Glutamatergic neuron (in vitro differentiated cells): ENCODE results near the gene CDC16. TPM values are rescaled to one million over a fixed set of nuclear protein-coding genes. Genes with fewer than 3 reads are reported as not detected.
"Not testable (repeated sequence)": the region's sequence is repeated elsewhere in the genome, so short reads cannot be mapped to it uniquely, and the experiment has no call there.

ENCODE experiments used
- DNase-seq: peaks from one replicate; pipeline ENCODE4 v3.0.0; 2022
- H3K27ac Mint-ChIP-seq: one replicate; pipeline ENCODE4 v1.8.0; 2020; ENCODE audit warnings: mild to moderate bottlenecking, mixed read lengths, inconsistent platforms; ENCODE audit not compliant: unreplicated experiment
- H3K27me3 Mint-ChIP-seq: one replicate; pipeline ENCODE4 v1.8.0; 2020; ENCODE audit warnings: mild to moderate bottlenecking, moderate library complexity, mixed read lengths, inconsistent platforms; ENCODE audit not compliant: unreplicated experiment
- H3K36me3 Mint-ChIP-seq: one replicate; pipeline ENCODE4 v1.8.0; 2020; ENCODE audit warnings: mild to moderate bottlenecking, mixed read lengths, inconsistent platforms; ENCODE audit not compliant: unreplicated experiment
- H3K4me1 Mint-ChIP-seq: one replicate; pipeline ENCODE4 v1.8.0; 2020; ENCODE audit warnings: mild to moderate bottlenecking, low read depth, mixed read lengths, inconsistent platforms; ENCODE audit not compliant: unreplicated experiment
- H3K4me3 Mint-ChIP-seq: one replicate; pipeline ENCODE4 v1.8.0; 2020; ENCODE audit warnings: mild to moderate bottlenecking, mixed read lengths, inconsistent platforms; ENCODE audit not compliant: unreplicated experiment
- H3K9me3 Mint-ChIP-seq: one replicate; pipeline ENCODE4 v1.8.0; 2020; ENCODE audit warnings: mild to moderate bottlenecking, moderate library complexity, mixed read lengths, inconsistent platforms; ENCODE audit not compliant: unreplicated experiment
- total RNA-seq: library from RNA; stranded (reverse); fragmentation: NEBNext Ultra II Directional; extraction: Animal tissue kit (Norgen Biotek cat#: 25700); gene quantifications from one replicate; pipeline ENCODE4 v1.2.1, GENCODE V29; 2021; ENCODE audit not compliant: unreplicated experiment
- TF ChIP-seq, protein P1 (sequence below): fragments of 200-600 bp; sonication (generic); IDR thresholded peaks from one replicate; pipeline ENCODE4 v1.5.0; 2021; ENCODE audit not compliant: partially characterized antibody, unreplicated experiment

The CDC16 gene
- total RNA-seq, 1 donor from 2014 or later = 85.1 TPM

DNA sequence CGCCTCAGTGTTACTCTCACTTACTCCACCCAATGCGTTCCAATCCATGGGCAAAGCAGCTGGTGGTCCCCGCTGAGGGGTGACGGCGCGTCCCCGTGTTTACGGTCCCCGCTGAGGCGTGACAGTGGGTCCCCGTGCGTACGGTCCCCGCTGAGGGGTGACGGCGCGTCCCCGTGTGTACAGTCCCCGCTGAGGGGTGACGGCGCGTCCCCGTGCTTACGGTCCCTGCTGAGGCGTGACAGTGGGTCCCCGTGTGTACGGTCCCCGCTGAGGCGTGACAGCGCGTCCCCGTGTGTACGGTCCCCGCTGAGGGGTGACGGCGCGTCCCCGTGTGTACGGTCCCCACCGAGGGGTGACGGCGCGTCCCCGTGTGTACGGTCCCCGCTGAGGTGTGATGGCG lies 36.1 kb upstream of the CDC16 start:
- TF ChIP-seq, protein P1, sequence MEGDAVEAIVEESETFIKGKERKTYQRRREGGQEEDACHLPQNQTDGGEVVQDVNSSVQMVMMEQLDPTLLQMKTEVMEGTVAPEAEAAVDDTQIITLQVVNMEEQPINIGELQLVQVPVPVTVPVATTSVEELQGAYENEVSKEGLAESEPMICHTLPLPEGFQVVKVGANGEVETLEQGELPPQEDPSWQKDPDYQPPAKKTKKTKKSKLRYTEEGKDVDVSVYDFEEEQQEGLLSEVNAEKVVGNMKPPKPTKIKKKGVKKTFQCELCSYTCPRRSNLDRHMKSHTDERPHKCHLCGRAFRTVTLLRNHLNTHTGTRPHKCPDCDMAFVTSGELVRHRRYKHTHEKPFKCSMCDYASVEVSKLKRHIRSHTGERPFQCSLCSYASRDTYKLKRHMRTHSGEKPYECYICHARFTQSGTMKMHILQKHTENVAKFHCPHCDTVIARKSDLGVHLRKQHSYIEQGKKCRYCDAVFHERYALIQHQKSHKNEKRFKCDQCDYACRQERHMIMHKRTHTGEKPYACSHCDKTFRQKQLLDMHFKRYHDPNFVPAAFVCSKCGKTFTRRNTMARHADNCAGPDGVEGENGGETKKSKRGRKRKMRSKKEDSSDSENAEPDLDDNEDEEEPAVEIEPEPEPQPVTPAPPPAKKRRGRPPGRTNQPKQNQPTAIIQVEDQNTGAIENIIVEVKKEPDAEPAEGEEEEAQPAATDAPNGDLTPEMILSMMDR = no peak
- Mint-ChIP-seq H3K4me1 (peaks cover 3% of the 10 kb centered on the region), H3K36me3 (peaks cover 3% of the 10 kb centered on the region), H3K27me3 (peaks cover 2% of the 10 kb centered on the region), H3K27ac (no peak overlapping the region), H3K4me3 (no peak overlapping the region), H3K9me3 (peaks cover 3% of the 10 kb centered on the region)
- no peak for DNase-seq

DNA sequence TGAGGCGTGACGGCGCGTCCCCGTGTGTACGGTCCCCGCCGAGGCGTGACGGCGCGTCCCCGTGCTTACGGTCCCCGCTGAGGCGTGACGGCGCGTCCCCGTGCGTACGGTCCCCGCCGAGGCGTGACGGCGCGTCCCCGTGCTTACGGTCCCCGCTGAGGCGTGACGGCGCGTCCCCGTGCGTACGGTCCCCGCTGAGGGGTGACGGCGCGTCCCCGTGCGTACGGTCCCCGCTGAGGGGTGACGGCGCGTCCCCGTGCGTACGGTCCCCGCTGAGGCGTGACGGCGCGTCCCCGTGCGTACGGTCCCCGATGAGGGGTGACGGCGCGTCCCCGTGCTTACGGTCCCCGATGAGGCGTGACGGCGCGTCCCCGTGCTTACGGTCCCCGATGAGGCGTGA lies 35.2 kb upstream of the CDC16 start:
- not testable (repeated sequence) for H3K36me3 Mint-ChIP-seq, H3K27ac Mint-ChIP-seq, H3K9me3 Mint-ChIP-seq, DNase-seq, H3K27me3 Mint-ChIP-seq, H3K4me3 Mint-ChIP-seq, H3K4me1 Mint-ChIP-seq

DNA sequence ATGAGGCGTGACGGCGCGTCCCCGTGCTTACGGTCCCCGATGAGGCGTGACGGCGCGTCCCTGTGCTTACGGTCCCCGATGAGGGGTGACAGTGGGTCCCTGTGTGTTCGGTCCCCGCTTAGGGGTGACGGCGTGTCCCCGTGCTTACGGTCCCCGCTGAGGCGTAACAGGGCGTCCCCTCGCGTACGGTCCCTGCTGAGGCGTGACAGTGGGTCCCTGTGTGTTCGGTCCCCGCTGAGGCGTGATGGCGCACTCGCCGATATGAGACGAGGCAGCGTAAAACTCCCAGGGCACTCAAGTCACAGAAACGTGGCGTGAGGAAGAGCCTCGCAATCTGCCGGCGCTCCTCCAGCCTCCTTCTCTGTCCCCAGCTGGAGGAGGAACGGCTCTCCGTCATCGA lies 34.7 kb upstream of the CDC16 start:
- Mint-ChIP-seq H3K36me3 (peaks cover 3% of the 10 kb centered on the region), H3K4me1 (peaks cover 3% of the 10 kb centered on the region), H3K9me3 (peaks cover 3% of the 10 kb centered on the region), H3K27ac (no peak overlapping the region), H3K4me3 (peak overlapping the region; percentile 46), H3K27me3 (peaks cover 2% of the 10 kb centered on the region)
- TF ChIP-seq, protein P1 = no peak
- no peak for DNase-seq

DNA sequence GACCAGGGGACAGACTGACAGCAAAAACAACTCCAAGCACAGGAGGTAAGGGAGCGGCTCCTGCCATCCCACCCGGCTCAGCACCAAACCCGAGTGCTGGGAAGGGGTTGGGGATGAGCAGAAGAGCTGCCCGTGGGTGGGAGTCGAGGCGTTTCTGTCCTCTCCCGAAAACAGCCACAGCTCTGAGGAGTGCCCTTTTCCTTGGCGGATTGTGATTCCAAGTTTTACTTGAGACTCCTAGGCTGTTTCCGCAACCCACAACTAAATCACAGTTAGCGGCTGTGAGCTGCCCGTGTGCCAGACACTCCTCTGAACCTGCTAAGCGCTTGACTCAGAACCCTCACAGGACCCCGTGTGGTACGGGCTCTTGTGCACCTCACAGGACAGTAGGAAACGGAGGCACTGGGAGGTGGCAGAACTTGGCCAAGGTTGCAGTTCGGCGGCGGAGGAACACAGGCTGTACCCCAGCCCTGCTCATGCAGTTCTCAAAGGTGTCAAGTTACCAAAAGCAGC lies 34.2 kb upstream of the CDC16 start:
- TF ChIP-seq, protein P1 = no peak
- peak overlapping the region; percentile 46 for H3K4me3 Mint-ChIP-seq
- no peak overlapping the region for H3K27ac Mint-ChIP-seq
- H3K27me3 Mint-ChIP-seq = peaks cover 2% of the 10 kb centered on the region
- no peaks in the 10 kb centered on the region for H3K4me1 Mint-ChIP-seq
- H3K36me3 Mint-ChIP-seq = peaks cover 3% of the 10 kb centered on the region
- peaks cover 3% of the 10 kb centered on the region for H3K9me3 Mint-ChIP-seq
- no peak for DNase-seq

DNA sequence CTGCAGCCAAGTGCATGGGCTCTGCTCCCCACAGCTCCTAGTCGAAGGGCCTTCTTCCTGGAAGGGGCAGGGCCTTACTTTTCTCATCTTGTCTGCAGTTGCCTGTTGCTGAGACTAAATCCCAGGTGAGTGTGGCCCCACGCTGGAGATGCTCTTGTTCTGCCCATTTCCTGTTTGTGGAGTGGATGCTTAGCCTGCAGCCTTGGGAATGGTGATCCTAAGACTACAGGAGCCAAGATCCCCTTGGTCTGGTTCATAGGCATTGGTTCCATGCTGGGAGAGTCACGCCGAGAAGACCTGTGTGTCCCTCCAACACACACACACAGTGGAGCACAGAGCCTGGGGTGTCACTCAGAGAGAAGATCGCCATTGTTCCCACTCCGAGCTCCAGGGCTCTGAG lies 32.1 kb upstream of the CDC16 start:
- H3K27me3 Mint-ChIP-seq = peaks cover 4% of the 10 kb centered on the region
- DNase-seq = no peak
- peaks cover 12% of the 10 kb centered on the region for H3K36me3 Mint-ChIP-seq
- H3K9me3 Mint-ChIP-seq = peaks cover 3% of the 10 kb centered on the region
- no peak overlapping the region for H3K4me3 Mint-ChIP-seq
- no peaks in the 10 kb centered on the region for H3K4me1 Mint-ChIP-seq
- TF ChIP-seq, protein P1 = no peak
- H3K27ac Mint-ChIP-seq = no peak overlapping the region
